HG02678 (cell line): Measurements from ENCODE around the gene KRT3.

Experiments used
- ATAC-seq: cut with Tn5 transposase; IDR thresholded peaks from one replicate; pipeline ENCODE4 v1.9.1; 2021; ENCODE audit warnings: mild to moderate bottlenecking, moderate library complexity; ENCODE audit not compliant: unreplicated experiment

The KRT3 gene

DNA sequence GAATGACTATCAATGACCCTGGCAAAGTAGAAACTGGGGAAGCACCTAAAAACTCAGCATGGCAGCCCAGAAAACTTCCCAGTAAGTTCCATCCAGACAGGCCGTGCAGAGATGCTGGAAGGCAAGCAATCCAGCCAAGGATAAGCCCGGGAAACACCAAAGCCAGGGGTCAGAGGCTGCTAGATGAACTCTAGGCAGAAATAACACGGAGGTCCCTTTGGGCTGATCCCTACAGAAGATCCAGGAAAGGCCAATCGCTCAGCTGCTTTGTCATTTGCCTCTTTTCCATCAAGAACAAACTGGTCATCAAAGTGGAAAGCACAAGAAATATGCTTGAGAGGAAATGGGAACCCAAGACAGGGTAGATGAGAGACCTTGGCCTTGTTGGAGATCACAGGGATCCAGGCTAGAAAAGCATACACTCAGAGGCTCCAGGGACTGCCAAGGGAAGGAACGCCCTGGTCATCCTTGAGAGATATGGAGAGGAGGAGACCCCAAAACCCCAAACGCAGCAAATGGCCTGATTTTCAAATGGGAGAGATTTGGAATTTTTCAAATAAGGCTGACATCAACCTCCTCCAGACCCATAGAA, 31.7 kb upstream of the KRT3 start:
- ATAC-seq = no peak

DNA sequence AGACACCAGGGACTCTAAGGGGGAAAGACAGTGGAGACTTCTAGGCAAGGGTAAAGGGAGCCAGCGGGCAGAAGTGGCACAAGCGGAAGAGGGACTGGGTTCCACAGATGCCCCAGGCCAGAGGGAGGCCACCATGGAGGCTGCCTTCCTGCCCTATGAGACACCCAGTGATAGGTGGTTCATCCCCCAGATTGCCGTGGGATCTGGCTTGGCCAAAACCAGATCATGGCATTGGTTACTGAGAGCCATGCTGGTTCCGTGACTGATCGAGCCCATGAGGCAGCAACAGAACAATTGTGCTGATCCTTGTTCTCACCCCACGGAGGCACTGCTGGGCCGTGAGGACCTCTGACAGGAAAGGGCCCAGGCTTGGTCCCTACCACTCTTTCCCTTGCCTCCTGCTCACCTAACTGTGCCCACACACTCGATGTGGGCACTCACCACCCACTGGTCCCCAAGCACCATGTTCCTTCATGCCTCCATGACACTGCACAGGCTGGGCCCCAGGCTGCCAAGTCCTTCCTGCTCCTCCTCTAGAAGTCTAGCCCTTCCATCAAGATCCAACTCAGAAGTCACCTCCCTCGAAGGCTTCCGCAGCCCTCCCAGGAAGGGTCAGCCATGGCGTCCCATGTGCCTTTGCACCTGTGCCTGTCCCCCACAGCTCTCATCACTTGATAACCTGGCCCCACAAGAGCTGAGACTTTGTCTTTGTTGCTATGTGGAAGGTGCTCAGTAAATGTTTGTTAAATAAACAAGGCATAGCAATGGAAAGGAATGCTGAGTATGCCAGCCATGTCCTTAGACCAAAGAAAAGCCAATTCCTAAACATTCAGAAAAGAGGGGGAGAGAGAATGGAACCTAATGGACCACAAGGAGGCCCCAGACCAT, 30.9 kb upstream of the KRT3 start:
- no peak for ATAC-seq

DNA sequence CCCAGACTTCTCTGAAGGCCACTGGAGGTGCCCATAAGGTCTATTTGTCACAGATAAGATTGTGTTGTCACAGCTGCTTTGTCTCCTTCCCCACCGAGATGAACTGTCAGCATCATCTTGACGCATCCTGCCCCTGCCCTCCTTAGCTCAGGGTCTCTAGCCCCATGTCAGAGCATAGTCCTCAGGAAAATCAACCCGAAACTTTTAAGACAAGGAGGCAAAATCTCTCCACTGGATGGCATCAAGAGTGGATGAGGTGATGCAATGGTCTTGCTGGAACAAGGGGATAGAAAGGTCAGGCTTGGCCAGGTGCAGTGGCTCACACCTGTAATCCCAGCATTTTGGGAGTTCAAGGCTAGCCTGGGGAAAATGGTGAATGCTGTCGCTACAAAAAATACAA, 30.0 kb upstream of the KRT3 start:
- ATAC-seq = no peak

DNA sequence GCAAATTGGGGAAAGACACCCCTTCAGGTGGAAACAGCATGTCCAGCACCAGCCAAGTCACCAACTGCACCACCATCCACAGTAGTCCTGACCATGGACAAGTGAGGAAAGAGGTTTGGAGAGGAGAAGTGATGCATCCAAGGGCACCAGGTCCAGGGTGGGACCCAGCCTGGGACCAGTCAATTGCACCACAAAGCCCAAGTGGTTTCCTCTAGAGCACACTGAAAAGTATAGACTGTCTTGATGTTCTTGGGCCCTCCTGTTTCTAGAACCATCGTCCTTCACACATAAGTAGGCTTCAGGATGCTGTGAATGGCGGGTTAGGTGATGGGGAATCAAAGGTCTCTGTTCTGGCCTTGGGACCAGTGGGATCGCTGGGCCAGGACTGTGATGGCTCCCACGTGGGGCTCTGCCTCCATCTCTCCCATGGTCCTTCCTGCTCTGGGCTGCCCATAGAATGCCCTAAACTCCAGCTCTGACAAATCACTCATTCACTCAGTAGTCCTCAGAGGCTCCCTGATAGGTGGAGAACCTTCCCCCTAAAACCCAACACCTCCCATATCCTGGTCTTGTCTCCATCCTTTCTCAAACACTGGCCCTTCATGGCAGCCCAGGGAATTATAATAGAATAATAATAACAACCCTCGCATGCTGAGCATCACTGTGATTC, 29.0 kb upstream of the KRT3 start:
- no peak for ATAC-seq

DNA sequence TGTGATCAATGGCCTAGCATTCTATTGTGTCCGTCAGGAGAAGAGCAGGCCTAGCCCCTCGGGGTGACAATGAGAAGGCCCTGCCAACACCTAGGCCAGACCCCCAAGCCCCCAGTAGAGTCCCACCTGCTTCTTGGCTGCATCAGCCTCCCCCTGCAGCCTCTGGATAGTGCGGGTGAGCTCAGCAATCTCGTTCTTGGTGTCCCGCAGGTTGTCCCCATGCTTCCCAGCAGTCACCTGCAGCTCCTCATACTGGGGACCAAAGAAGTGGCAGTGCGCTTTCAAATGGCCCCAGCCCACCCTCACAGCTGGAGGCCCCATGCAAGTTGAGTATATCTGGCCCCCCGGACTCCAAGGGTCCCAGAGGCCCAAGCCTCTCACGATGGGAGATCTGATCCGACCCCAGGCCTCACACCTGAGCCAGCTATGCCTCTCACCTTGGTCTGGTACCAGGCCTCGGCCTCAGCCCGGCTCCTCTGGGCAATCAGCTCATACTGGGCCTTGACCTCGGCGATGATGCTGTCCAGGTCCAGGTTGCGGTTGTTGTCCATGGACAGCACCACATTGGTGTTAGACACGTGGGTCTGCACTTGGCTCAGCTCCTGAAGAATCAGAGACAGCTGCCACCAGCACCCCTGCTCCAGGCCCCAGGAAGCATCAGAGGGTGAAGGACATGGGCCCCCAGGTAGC, 28.0 kb upstream of the KRT3 start:
- no peak for ATAC-seq

DNA sequence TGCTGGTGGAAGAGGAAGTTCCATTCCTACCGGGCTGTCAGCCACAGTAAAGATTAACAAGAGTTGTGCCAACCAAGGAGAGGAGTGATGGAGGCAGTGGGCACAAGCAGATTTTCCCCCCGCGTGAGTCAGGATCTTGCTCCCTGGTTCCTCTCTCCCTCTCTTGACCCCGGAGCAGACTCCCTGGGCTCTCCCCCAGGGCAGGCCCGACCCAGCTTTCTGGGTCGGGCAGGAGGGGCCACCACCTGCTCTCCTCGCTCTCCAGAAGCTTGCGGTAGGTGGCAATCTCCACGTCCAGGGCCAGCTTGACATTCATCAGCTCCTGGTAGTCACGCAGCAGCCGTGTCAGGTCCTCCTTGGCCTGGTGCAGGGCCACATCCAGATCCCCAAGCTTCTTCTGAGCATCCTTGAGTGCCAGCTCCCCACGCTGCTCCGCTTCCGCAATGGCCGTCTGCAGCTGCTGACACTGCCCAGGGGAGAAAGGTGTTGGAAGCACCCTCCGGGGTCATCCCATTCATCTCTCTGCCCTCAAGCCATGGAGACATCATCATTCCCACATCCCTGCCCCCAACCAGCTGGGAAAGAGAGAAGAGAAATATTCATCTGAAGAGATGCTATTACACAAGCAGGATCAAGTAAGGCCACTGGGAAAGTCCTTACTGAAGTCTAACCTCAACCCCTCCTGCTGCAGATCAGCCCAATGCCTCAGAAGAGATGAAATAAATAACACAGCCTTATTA, 27.0 kb upstream of the KRT3 start:
- no peak for ATAC-seq

DNA sequence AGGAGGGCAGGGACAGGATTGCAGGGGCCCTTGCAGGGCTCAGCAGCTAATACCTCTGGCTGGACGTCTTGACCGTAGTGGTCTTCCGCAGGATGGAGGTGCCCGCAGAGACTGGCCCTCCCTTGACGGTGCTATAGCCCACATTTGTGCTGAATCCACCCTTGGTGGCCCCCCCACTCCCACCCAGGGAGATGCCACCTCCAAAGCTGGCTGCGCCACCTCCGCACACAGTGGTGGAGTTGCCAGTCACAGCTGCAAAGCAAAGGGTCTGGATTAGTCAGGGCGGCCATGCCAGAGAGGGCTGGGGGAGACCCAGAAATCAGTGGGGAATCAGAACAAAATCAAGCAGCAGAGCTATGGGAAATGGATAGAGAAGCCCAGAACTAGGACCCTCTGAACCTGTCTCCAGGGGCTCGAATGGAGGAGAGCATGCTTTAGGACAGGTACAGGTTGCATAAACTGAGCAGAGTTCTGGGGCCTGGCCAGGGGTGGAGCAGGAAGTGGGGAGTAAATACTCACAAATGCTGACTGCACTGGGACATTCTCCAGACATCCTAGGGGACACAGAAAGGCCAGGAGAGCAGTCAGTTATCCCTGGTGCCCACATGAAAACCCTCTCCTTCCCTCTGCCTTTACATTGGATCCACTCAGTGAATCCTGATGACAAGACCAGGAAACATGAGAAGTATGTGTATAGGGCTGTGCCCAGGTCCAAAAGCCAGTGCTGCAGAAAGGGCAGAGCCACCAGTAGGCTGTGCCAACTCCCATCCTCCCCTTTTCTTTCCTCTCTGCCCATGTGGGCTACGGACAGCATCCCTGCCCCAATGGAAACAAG, 26.1 kb upstream of the KRT3 start:
- ATAC-seq = no peak

DNA sequence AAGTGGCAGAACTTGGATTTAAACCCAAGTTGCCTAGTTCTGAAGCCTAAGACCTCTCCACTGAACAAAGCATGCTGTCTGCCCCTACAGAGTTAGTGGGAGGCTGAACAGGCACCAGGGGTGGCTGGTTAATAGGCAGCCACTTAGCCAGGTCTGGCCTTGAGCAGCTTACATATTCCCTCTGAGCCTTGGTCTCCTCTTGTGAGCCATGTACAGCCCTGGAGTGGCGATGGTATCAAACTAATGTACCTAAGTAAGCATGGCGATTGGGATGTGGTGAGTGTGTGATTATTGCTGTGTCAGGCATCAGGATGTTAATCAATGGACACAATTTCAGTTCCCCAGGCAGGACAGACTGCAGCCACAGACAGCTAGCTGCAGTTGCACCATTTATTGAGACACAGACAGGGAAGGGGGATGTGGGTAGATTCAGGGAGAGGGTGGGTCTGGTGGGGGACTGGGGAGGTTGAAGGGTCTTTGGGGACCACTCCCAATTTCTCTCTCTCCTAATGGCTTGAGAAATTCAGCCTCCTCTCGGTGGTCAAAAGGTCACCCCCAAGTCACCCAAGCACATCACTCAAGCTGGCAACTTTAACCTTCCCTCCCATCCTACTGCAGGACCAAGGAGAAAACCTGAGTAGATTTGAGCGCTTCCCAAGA, 25.3 kb upstream of the KRT3 start:
- no peak for ATAC-seq

DNA sequence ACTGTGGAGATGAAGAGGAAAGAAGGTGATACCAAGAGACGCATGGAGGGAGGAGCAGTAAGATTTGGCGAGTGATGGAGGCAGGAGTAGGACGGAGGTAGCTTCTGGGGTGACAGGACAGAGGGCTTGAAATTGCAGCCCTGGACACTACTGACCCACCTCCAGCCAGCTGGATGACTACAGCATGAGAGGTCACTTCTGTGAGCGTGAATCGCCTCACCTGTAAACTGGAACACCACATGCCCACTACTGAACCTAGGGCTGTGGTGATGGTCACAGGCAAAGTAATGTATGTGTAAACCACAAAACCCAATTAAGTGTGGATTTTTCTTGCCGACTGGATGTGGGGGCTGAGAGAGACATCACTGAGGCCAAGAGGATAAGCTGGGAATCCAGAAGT, 24.6 kb upstream of the KRT3 start:
- no peak for ATAC-seq

DNA sequence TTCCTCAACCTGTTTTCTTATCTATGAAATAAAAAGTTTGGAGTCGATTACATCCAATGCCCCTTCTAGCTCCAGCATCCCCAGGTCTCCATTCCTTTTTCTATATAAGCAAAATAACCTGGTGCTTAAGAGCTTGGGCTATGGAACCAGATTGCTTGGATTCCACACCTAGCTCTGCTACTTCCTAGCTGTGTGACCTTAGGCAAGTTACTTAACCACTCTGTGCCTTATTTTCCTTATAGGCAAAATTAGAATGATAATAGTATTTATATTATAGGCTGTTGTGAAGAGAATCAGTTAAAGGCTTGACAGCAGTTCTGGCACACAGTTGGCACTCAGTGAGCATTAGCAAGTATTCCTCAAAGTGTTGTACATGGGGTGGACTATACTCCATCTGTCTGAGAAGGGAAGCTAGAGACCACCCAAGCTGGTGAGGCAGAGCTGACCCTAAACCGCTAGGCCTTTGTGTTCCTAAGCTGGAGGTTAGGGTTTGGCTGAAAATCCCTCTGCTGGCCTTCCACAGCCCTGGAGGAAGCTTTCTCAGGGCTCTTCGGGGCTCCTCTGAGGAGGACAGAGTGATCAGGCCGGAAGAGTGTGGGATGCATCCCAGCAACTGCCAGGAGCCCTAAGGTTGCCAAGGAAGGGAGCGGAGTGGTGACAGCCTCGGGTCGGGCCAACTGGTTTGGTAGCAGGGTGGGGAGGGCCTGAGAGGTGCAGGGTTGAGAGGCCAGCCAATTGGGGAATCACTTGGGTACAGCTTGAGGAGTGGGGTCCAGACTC, 24.0 kb upstream of the KRT3 start:
- no peak for ATAC-seq

DNA sequence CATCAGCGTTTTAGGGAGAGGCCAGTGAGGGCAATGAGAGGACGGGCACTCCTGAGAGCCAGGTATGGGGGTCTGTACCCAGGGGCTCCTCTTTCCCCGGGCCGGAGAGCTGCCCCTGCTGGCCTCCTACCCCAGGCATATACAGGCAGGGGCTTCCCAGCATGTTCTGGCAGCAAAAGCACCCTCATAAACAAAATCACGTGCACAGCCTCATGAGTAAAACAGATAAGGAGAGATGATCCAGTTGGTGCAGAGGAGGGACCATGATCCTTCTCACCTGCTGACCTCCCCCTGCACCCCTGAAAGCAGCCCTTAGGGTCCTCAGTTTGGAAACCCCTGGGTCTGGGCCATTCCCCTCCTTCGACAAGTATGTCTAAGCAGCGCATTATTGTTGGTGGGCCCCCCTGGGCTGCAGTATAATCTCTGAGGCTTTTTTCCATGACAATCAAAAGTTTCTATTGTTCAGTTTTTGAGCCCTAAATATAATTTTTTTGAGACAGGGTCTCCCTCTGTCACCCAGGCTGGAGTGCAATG, 23.0 kb upstream of the KRT3 start:
- ATAC-seq = no peak

DNA sequence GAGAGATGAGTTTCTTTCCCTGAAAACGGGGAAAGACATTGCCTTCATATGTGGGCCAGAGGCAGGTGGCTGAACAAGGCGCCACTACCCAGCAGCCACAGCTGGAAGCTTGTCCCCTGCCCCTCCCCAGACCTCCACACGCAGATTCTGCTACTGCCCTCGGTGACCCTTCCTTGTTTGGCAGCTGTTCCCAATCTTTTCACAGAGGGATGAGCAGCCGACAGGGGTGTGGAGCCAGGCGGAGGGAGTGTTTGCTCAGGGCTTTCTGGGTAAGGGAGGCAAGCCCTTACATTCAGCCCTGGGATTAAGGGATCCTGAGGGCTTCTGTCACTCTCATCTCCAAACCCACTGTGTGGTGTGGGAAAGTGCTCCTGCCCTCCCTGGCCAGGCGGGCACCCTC, 22.5 kb upstream of the KRT3 start:
- ATAC-seq = no peak

DNA sequence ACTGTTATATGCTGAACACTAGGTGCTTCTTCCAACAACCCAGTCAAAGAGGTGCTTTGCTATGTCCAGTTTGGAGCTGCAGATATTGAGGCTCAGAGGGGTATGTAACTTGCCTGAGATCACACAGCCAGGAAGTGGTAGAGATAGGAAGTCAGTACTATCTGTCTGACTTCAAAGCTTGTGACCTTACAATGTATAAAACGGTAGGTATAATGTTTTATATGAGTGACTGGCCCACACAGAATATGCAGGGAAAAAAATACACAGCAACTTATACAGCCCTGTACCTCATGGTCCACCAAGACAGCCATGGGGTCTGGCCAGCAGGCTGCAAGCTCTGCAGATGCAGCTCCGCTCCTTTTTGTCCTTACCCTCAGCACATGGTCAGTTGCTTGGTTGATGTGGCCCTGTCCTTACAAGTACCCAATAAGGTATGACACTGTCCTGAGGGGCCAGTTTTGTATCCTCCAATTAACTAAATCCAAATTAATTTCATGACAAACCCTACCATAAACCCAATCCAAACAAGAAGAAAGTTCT, 21.9 kb upstream of the KRT3 start:
- no peak for ATAC-seq

DNA sequence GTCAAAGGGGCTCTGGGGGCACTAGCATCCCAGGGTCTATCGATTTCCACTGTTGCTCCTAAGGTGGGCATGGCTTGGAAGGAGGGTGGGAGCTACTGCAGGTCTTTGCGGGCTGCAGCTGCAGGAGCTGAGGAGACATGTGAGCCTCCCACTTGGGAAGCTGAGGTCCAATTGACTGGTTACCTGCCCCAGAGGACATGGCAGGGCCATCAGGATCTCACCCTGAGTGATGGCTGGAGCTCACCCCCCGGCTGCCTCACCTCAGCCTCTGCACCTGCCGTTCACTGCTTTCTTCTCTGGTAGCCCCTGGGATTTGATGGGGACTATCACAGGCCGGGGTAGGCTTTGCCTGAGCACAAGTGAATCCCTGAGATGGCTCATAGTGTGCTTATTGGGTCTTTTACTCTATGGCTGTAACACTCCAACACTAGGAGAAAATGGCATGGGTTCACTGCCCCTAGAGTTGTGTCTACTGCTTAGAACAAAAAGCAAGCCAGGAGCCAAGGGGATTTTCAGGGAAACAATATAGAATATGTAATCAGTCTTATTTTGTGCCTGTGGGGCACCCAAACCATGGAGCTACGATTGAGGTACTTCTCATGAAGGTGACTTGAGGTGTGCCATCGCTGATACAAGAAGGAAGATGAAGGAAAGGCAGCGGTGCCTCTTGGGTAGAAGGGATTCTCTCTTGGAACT, 21.2 kb upstream of the KRT3 start:
- no peak for ATAC-seq

DNA sequence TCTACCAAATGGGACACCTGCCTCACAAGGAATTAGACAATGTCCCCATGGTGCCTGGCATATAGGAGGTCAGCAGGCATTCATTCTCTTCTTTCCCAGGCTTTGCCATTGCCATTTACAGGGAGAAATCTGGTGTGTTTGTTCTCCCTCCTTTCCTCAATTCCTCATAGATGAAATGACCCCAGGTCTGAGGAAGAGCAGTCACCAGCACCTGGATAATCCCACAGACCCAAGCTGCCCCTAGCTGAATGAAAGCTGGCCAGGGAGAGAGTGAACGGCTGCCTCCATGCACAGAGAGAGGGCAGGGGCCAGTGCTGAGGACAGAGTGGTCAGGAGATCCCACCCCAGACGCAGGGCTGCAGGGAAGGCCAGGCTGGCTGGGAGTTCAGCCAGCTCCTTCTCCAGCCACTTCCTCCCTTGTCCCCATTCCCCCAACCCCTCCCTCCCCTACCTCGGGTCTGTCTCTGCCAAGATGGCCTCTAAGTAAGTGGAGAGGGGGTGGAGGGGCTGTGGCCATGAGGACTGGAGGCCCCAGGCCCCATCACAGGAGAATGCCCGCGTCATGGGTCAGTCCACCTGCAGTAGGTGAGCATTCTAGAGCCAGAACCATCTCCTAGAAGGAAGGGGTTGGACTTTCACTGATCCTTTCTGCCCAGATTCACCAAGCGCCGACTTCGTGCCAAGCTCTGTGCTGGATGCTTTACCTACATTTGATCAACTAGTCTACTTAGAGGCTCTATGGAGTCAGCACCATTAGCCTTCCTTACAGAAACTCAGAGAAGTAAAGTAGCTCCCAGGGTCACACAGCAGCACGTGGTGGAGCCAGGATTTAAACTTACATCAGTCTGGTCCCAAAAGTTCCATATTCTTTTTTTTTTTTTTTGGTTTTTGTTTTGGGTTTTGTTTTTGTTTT, 20.0 kb upstream of the KRT3 start:
- no peak for ATAC-seq

DNA sequence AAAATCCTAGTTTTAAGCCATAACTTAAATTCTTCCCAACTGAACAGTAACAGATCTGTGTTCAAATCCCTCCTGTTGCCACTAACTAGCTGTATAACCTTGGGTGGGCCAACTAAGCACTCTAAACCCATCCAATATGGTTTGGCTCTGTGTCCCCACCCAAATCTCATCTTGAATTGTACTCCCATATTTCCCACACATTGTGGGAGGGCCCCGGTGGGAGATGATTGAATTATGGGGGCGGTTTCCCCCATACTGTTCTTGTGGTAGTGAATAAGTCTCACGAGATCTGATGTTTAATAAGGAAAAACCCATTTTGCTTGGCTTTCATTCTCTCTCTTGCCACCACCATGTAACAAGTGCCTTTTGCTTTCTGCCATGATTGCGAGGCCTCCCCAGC, 19.2 kb upstream of the KRT3 start:
- no peak for ATAC-seq
